DOHH2 (cell line): ENCODE data around the gene METTL17.

Experiments
- EZH2phosphoT487 ChIP-seq: fragments of 200-600 bp; sonication (generic); IDR thresholded peaks from 2 replicates; pipeline ENCODE4 v1.6.1; 2017; ENCODE audit warnings: borderline replicate concordance, mild to moderate bottlenecking, antibody characterized with exemption, low read length, moderate library complexity, mixed read lengths
- TF ChIP-seq, protein P1 (sequence below): fragments of 200-600 bp; sonication (generic); IDR thresholded peaks from one replicate; pipeline ENCODE4 v1.5.1; 2014; ENCODE audit warnings: antibody characterized with exemption, mild to moderate bottlenecking, low read depth, low read length; ENCODE audit not compliant: poor library complexity, severe bottlenecking

DNA sequence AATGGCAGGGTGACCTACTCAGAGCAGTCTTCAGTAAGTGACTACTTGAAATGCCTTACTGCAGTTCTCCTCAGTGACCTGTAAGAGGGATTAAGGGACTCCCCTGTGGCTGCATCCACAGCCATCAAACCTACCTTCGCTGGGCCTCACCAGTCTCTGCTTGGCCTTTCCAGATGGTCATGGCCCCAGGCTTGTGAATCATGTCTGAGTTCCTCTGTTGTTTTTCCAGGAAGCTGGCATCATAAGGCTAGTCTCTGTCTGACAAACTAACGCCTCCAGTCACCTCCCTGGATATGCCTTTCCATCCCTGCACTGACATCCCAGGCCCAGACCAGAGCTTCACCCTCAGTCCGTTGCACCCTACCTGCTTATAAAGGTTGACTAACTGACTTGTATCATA lies 20.4 kb upstream of the METTL17 start:
- TF ChIP-seq, protein P1, sequence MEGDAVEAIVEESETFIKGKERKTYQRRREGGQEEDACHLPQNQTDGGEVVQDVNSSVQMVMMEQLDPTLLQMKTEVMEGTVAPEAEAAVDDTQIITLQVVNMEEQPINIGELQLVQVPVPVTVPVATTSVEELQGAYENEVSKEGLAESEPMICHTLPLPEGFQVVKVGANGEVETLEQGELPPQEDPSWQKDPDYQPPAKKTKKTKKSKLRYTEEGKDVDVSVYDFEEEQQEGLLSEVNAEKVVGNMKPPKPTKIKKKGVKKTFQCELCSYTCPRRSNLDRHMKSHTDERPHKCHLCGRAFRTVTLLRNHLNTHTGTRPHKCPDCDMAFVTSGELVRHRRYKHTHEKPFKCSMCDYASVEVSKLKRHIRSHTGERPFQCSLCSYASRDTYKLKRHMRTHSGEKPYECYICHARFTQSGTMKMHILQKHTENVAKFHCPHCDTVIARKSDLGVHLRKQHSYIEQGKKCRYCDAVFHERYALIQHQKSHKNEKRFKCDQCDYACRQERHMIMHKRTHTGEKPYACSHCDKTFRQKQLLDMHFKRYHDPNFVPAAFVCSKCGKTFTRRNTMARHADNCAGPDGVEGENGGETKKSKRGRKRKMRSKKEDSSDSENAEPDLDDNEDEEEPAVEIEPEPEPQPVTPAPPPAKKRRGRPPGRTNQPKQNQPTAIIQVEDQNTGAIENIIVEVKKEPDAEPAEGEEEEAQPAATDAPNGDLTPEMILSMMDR: no peak
- no peak for TF ChIP-seq EZH2phosphoT487
